K562 (cell line): ENCODE data around the gene LGR6. TPM values are rescaled to one million over a fixed set of nuclear protein-coding genes. Genes with fewer than 3 reads are reported as not detected.

Source experiments
- ASH1L ChIP-seq: fragments of 450-650 bp; IDR thresholded peaks from 2 replicates; pipeline ENCODE4 v1.6.1; 2018; ENCODE audit warnings: borderline replicate concordance, mild to moderate bottlenecking, low read depth; ENCODE audit not compliant: partially characterized antibody
- BCL6 ChIP-seq: fragments of 250-450 bp; sonication (Bioruptor Pico); IDR thresholded peaks from 2 replicates; pipeline ENCODE4 v1.4.0; 2020
- CAMTA2 ChIP-seq: fragments of 250-450 bp; sonication (Bioruptor Pico); conservative IDR thresholded peaks from 2 replicates; pipeline ENCODE4 v1.5.1; 2022
- DACH1 ChIP-seq: fragments of 450-650 bp; IDR thresholded peaks from 2 replicates; pipeline ENCODE4 v1.6.1; 2018; ENCODE audit not compliant: partially characterized antibody
- ETV1 ChIP-seq: fragments of 450-650 bp; conservative IDR thresholded peaks from 2 replicates; pipeline ENCODE4 v1.6.1; 2016; ENCODE audit warnings: missing genetic modification characterization, control low read depth, low read depth, missing compliant biosample characterization
- FIP1L1 ChIP-seq: fragments of 200-400 bp; formaldehyde crosslinking; IDR thresholded peaks from 2 replicates; pipeline ENCODE4 v1.6.1; 2018; ENCODE audit warnings: mild to moderate bottlenecking, low read depth, low read length; ENCODE audit not compliant: poor library complexity, severe bottlenecking
- KDM4B ChIP-seq, 2 experiments: fragments of 450-650 bp in 1 of 2; sonication (generic) in 1 of 2; IDR thresholded peaks; 2 replicates each; pipeline ENCODE4 v1.6.1; 2016 to 2017; ENCODE audit warnings: borderline replicate concordance in 2 of 2, antibody characterized with exemption in 1 of 2, low read depth in 1 of 2, mild to moderate bottlenecking in 1 of 2
- LCOR ChIP-seq: sonication (generic); formaldehyde crosslinking; IDR thresholded peaks from 2 replicates; pipeline ENCODE4 v1.8.0; 2022; ENCODE audit warnings: mild to moderate bottlenecking, missing genetic modification reagents
- MBD2 ChIP-seq: sonication (generic); IDR thresholded peaks from 2 replicates; pipeline ENCODE4 v1.6.1; 2016; ENCODE audit warnings: low read depth, borderline replicate concordance
- MED1 ChIP-seq: sonication (generic); formaldehyde crosslinking; IDR thresholded peaks from 2 replicates; pipeline ENCODE4 v1.8.1; 2023; ENCODE audit warnings: missing genetic modification reagents, borderline replicate concordance
- PHTF2 ChIP-seq: fragments of 250-450 bp; sonication (Bioruptor Pico); IDR thresholded peaks from 2 replicates; pipeline ENCODE4 v1.5.0; 2021; ENCODE audit warnings: mild to moderate bottlenecking
- RB1 ChIP-seq: fragments of 450-650 bp; IDR thresholded peaks from 2 replicates; pipeline ENCODE4 v1.6.1; 2017; ENCODE audit warnings: low read depth, mild to moderate bottlenecking
- RBBP5 ChIP-seq: fragments of 200-600 bp; sonication (generic); IDR thresholded peaks from 2 replicates; pipeline ENCODE4 v1.6.1; 2012; ENCODE audit warnings: borderline replicate concordance, mild to moderate bottlenecking, low read length, control low read depth, inconsistent platforms; ENCODE audit not compliant: insufficient read depth, poor library complexity, severe bottlenecking
- RBM22 ChIP-seq: fragments of 200-400 bp; formaldehyde crosslinking; IDR thresholded peaks from 2 replicates; pipeline ENCODE4 v1.6.1; 2018; ENCODE audit warnings: low read length, low read depth; ENCODE audit not compliant: poor library complexity, severe bottlenecking
- RFX7 ChIP-seq: fragments of 250-450 bp; sonication (Bioruptor Pico); IDR thresholded peaks from 2 replicates; pipeline ENCODE4 v1.5.1; 2021; ENCODE audit warnings: mild to moderate bottlenecking
- SIX5 ChIP-seq, 2 experiments: IDR thresholded peaks; 2 replicates each; pipeline ENCODE4 v1.6.1; 2011; ENCODE audit warnings: low read length in 2 of 2, borderline replicate concordance in 1 of 2, low read depth in 1 of 2, mild to moderate bottlenecking in 1 of 2, moderate library complexity in 1 of 2; ENCODE audit not compliant: insufficient read depth in 1 of 2
- SRSF7 ChIP-seq: fragments of 200-400 bp; formaldehyde crosslinking; optimal IDR thresholded peaks from 2 replicates; pipeline ENCODE3; 2017; ENCODE audit warnings: mild to moderate bottlenecking, low read depth, low read length
- TBP ChIP-seq: optimal IDR thresholded peaks from 2 replicates; pipeline ENCODE3; 2011; ENCODE audit warnings: low read depth, low read length, improper control_type of control experiment
- XRCC4 ChIP-seq: IDR thresholded peaks from one replicate; pipeline ENCODE4 v1.6.1; 2011; ENCODE audit not compliant: insufficient read depth, insufficient read length; ENCODE audit errors: extremely low read depth
- ZKSCAN8 ChIP-seq: fragments of 200-800 bp; sonication (Bioruptor generic); IDR thresholded peaks from 2 replicates; pipeline ENCODE4 v1.6.1; 2016; ENCODE audit warnings: missing genetic modification characterization, missing compliant biosample characterization
- ZNF551 ChIP-seq: fragments of 250-450 bp; sonication (Bioruptor Pico); IDR thresholded peaks from 2 replicates; pipeline ENCODE4 v1.5.0; 2021; ENCODE audit warnings: mild to moderate bottlenecking, moderate library complexity
- ZNF644 ChIP-seq: fragments of 200-800 bp; sonication (Bioruptor generic); IDR thresholded peaks from 2 replicates; pipeline ENCODE4 v1.6.1; 2016; ENCODE audit warnings: low read depth, missing genetic modification characterization, missing compliant biosample characterization
- ZNF79 ChIP-seq: fragments of 250-450 bp; sonication (Bioruptor Pico); IDR thresholded peaks from 2 replicates; pipeline ENCODE4 v1.4.0; 2020; ENCODE audit warnings: low read depth, mild to moderate bottlenecking, moderate library complexity
- polyA plus RNA-seq, 8 experiments: library from polyadenylated mRNA; depleted of rRNA in 4 of 8; stranded (reverse) in 5 of 8; unstranded in 3 of 8; fragments of >200 nt; fragmentation: Nextera tagmentation in 2 of 8; fragmentation: Illumina TruSeq in 1 of 8; extraction: Ambion mirVana in 2 of 8; extraction: Trizol in 1 of 8; gene quantifications; 2 replicates each; pipeline versions ENCODE4 v1.2.1 to v1.2.3, GENCODE V29; 2011 to 2014; ENCODE audit warnings: inconsistent platforms in 1 of 8, missing spikeins in 1 of 8
- total RNA-seq, 7 experiments: library from RNA; depleted of rRNA in 6 of 7; stranded (reverse); fragments of >200 nt in 6 of 7; fragmentation: Illumina TruSeq in 2 of 7; extraction: Trizol in 2 of 7; gene quantifications; 2 replicates each; pipeline versions ENCODE4 v1.2.1 to v1.2.3, GENCODE V29; 2011 to 2021; ENCODE audit warnings: low replicate concordance in 1 of 7
- TF ChIP-seq, protein P1 (sequence below): IDR thresholded peaks from 2 replicates; pipeline ENCODE4 v1.6.1; 2011; ENCODE audit not compliant: insufficient read length; ENCODE audit errors: extremely low read depth
- TF ChIP-seq, protein P2 (sequence below), 3 experiments: IDR thresholded peaks in 2 of 3; conservative IDR thresholded peaks in 1 of 3; 2 replicates each; pipeline ENCODE4 v1.5.1; 2011 to 2012; ENCODE audit warnings: low read length in 3 of 3, mild to moderate bottlenecking in 3 of 3, control low read depth in 2 of 3, improper control_type of control experiment in 1 of 3, inconsistent platforms in 1 of 3, low read depth in 1 of 3, mixed read lengths in 1 of 3, moderate library complexity in 1 of 3; ENCODE audit not compliant: insufficient read depth in 2 of 3
- TF ChIP-seq, protein P3 (sequence below): fragments of 250-450 bp; sonication (Bioruptor Pico); IDR thresholded peaks from 2 replicates; pipeline ENCODE4 v1.5.0; 2021

The LGR6 gene
- total and polyA plus RNA-seq, 9 of the 15 experiments (the other 6 are each of a cell fraction or from before 2014, with no cell fraction given), result 0.01 to 0.54 (median 0.17) TPM; not detected in 1

DNA sequence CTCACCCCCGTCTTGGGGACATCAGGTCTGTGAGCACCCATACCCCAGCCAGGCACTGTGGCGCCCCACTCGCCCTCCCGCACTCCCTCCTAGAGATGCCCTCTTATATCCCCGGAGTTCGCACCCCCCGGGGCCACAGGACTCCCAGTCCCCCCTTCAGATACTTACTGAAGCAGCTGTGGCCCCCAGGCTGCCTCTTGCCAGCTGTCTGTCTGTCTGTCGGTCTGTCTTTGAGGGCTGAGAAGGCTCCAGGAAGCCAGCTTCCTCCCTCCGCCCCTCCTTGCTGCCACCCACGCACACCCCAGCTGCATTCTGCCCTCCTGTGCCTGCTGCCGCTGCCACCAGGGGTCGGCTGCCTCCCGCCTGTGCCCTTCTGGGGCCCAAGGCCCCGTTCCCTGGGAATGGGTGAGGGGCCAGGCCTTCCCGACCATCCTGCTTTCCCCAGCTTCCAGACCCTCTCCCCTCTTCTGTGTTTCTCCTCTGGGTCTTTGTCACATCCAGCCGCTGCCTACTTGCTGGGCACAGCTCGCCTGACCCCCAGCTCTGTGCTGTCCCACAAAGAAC is 33.1 kb upstream of the LGR6 start, which contains the start of gene PTPN7 (continued):
- no peak for TF ChIP-seq ZNF79 (CRISPR knock-in tag)
- TF ChIP-seq LCOR (CRISPR knock-in tag), result no peak
- TF ChIP-seq RBBP5, result no peak
- TF ChIP-seq, protein P1, sequence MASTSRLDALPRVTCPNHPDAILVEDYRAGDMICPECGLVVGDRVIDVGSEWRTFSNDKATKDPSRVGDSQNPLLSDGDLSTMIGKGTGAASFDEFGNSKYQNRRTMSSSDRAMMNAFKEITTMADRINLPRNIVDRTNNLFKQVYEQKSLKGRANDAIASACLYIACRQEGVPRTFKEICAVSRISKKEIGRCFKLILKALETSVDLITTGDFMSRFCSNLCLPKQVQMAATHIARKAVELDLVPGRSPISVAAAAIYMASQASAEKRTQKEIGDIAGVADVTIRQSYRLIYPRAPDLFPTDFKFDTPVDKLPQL, result no peak
- no peak for TF ChIP-seq SIX5 (IDR thresholded peaks at IDR 0.05; ENCODE audit: borderline replicate concordance in 1 of 2, insufficient read depth in 1 of 2, low read depth in 1 of 2, low read length in 2 of 2)
- TF ChIP-seq, protein P2, sequence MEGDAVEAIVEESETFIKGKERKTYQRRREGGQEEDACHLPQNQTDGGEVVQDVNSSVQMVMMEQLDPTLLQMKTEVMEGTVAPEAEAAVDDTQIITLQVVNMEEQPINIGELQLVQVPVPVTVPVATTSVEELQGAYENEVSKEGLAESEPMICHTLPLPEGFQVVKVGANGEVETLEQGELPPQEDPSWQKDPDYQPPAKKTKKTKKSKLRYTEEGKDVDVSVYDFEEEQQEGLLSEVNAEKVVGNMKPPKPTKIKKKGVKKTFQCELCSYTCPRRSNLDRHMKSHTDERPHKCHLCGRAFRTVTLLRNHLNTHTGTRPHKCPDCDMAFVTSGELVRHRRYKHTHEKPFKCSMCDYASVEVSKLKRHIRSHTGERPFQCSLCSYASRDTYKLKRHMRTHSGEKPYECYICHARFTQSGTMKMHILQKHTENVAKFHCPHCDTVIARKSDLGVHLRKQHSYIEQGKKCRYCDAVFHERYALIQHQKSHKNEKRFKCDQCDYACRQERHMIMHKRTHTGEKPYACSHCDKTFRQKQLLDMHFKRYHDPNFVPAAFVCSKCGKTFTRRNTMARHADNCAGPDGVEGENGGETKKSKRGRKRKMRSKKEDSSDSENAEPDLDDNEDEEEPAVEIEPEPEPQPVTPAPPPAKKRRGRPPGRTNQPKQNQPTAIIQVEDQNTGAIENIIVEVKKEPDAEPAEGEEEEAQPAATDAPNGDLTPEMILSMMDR (IDR thresholded peaks at IDR 0.05 in 2 of 3, conservative IDR thresholded peaks at IDR 0.05 in 1 of 3; ENCODE audit: insufficient read depth in 2 of 3, low read depth in 1 of 3, low read length in 3 of 3), result peak; percentile 22 to 26 (median 25); a peak in 3 of 6 replicates
- no peak for TF ChIP-seq RBM22
- TF ChIP-seq, protein P3, sequence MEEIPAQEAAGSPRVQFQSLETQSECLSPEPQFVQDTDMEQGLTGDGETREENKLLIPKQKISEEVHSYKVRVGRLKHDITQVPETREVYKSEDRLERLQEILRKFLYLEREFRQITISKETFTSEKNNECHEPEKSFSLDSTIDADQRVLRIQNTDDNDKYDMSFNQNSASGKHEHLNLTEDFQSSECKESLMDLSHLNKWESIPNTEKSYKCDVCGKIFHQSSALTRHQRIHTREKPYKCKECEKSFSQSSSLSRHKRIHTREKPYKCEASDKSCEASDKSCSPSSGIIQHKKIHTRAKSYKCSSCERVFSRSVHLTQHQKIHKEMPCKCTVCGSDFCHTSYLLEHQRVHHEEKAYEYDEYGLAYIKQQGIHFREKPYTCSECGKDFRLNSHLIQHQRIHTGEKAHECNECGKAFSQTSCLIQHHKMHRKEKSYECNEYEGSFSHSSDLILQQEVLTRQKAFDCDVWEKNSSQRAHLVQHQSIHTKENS (CRISPR knock-in tag), result no peak
- TF ChIP-seq SRSF7, result no peak
- peak; percentile 29; the same call in 1 of the 2 replicates for TF ChIP-seq MBD2
- peak; percentile 92 for TF ChIP-seq CAMTA2
- 0 out of 2 replicates have a peak, but pooled peaks have one; percentile 8 for TF ChIP-seq ETV1
- TF ChIP-seq RFX7 (CRISPR knock-in tag), result peak; percentile 3; the same call in 1 of the 2 replicates
- TF ChIP-seq ASH1L, result no peak
- TF ChIP-seq RB1, result 0 out of 2 replicates have a peak, but pooled peaks have one; percentile 8
- TF ChIP-seq ZNF644 (tag), result no peak
- TF ChIP-seq DACH1, result peak; percentile 36
- TF ChIP-seq KDM4B (IDR thresholded peaks at IDR 0.05; ENCODE audit: borderline replicate concordance in 2 of 2, low read depth in 1 of 2), result no peak
- TF ChIP-seq TBP, result no peak
- no peak for TF ChIP-seq MED1 (CRISPR knock-in tag)
- no peak for TF ChIP-seq XRCC4
- peak; percentile 48 for TF ChIP-seq FIP1L1
- no peak for TF ChIP-seq PHTF2 (CRISPR knock-in tag)
- no peak for TF ChIP-seq ZKSCAN8 (CRISPR knock-in tag)
- TF ChIP-seq BCL6, result no peak
- no peak for TF ChIP-seq ZNF551
